Measurements from ENCODE around the gene DPP3.

DNA sequence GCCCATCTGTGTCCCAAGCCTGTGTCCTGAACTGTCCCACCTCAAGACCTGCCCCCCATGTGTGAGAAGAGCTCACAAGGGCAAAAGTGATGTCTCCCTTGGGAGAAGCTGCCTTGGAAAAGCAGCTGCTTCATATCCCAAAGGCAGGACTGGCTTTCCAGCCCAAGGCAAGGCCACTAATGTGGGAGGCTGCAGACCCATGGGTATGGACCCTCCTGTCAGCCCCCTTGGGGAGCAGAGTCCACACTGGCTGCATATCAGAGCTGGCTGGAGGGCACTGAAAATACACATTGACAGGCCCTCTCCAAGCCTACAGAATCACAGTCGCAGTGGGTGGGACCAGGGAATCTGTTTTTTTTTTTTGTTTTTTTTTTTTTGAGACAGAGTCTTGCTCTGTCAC is 10.8 kb upstream of the DPP3 start:
- TF ChIP-seq EGR1 (IDR thresholded peaks at IDR 0.05) (no peak), RAD21 (IDR thresholded peaks at IDR 0.05; ENCODE audit: low read depth) (no peak), YY1 (IDR thresholded peaks at IDR 0.05; ENCODE audit: low read depth) (no peak), CREB1 (IDR thresholded peaks at IDR 0.05; ENCODE audit: low read depth) (no peak), CEBPB (IDR thresholded peaks at IDR 0.05) (no peak), FOXM1 (IDR thresholded peaks at IDR 0.05; ENCODE audit: borderline replicate concordance, low read depth) (no peak), REST (IDR thresholded peaks at IDR 0.05; ENCODE audit: low read depth) (no peak), EP300 (IDR thresholded peaks at IDR 0.05; ENCODE audit: borderline replicate concordance) (no peak), TAF1 (IDR thresholded peaks at IDR 0.05; ENCODE audit: low read depth) (no peak)
